Transverse colon (tissue), 3 donors: ENCODE measurements around the gene PRR9.

Source experiments
- POLR2A ChIP-seq: fragments of 450-650 bp; IDR thresholded peaks from one replicate; pipeline ENCODE4 v1.6.1; 2016; ENCODE audit warnings: antibody characterized with exemption, mild to moderate bottlenecking, moderate library complexity
- TF ChIP-seq, protein P1 (sequence below), 5 experiments: fragments of 200-600 bp in 3 of 5; fragments of 450-650 bp in 2 of 5; sonication (generic) in 3 of 5; IDR thresholded peaks; 1 replicate in 2 of 5; 2 replicates in 3 of 5; pipeline ENCODE4 v1.5.1; 2016 to 2017; ENCODE audit warnings: antibody characterized with exemption in 5 of 5, inconsistent platforms in 3 of 5, mild to moderate bottlenecking in 2 of 5, moderate library complexity in 1 of 5

DNA sequence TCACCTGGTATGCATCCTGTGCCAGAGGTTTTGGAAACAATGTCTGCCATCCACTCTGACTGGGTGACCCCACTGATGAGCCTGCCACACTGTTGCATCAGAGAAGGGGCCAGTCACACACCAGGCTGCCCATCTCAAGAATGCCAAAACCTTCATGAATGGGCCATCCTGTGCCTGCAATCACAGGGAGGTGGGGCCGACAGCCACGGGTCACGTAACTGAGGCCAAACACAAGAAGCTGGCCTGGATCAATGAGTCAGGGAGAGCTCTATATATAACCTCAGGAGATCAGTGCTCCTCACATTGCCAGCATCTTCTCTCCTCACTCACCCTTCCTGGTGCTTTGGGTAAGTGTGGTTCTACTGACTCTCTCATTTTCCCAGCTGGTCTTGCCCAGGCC is 42.0 kb downstream of the PRR9 start, which contains the start of gene LORICRIN:
- no peak for TF ChIP-seq POLR2A
- TF ChIP-seq, protein P1, sequence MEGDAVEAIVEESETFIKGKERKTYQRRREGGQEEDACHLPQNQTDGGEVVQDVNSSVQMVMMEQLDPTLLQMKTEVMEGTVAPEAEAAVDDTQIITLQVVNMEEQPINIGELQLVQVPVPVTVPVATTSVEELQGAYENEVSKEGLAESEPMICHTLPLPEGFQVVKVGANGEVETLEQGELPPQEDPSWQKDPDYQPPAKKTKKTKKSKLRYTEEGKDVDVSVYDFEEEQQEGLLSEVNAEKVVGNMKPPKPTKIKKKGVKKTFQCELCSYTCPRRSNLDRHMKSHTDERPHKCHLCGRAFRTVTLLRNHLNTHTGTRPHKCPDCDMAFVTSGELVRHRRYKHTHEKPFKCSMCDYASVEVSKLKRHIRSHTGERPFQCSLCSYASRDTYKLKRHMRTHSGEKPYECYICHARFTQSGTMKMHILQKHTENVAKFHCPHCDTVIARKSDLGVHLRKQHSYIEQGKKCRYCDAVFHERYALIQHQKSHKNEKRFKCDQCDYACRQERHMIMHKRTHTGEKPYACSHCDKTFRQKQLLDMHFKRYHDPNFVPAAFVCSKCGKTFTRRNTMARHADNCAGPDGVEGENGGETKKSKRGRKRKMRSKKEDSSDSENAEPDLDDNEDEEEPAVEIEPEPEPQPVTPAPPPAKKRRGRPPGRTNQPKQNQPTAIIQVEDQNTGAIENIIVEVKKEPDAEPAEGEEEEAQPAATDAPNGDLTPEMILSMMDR (IDR thresholded peaks at IDR 0.05): no peak
